ENCODE results near the gene XRCC5.
"Not testable (repeated sequence)": the region's sequence is repeated elsewhere in the genome, so short reads cannot be mapped to it uniquely, and the experiment has no call there.

The XRCC5 gene

GRCh38 chr2:216206821-216207220, 97.7 kb downstream of the XRCC5 start:
- ATAC-seq, result no peak
- TF ChIP-seq PATZ1 (CRISPR knock-in tag; IDR thresholded peaks at IDR 0.05; ENCODE audit: borderline replicate concordance) (no peak), BACH2 (CRISPR knock-in tag; IDR thresholded peaks at IDR 0.05; ENCODE audit: borderline replicate concordance) (no peak), OSR1 (CRISPR knock-in tag; IDR thresholded peaks at IDR 0.05) (no peak), TCF4 (CRISPR knock-in tag; IDR thresholded peaks at IDR 0.05; ENCODE audit: borderline replicate concordance) (no peak), TOX (CRISPR knock-in tag; IDR thresholded peaks at IDR 0.05; ENCODE audit: borderline replicate concordance) (no peak), TSHZ2 (CRISPR knock-in tag; IDR thresholded peaks at IDR 0.05) (no peak), ZNF8 (CRISPR knock-in tag; IDR thresholded peaks at IDR 0.05) (no peak)
- TF ChIP-seq, protein P1, sequence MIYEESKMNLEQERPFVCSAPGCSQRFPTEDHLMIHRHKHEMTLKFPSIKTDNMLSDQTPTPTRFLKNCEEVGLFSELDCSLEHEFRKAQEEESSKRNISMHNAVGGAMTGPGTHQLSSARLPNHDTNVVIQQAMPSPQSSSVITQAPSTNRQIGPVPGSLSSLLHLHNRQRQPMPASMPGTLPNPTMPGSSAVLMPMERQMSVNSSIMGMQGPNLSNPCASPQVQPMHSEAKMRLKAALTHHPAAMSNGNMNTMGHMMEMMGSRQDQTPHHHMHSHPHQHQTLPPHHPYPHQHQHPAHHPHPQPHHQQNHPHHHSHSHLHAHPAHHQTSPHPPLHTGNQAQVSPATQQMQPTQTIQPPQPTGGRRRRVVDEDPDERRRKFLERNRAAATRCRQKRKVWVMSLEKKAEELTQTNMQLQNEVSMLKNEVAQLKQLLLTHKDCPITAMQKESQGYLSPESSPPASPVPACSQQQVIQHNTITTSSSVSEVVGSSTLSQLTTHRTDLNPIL (CRISPR knock-in tag; IDR thresholded peaks at IDR 0.05; ENCODE audit: low read depth), result no peak

DNA sequence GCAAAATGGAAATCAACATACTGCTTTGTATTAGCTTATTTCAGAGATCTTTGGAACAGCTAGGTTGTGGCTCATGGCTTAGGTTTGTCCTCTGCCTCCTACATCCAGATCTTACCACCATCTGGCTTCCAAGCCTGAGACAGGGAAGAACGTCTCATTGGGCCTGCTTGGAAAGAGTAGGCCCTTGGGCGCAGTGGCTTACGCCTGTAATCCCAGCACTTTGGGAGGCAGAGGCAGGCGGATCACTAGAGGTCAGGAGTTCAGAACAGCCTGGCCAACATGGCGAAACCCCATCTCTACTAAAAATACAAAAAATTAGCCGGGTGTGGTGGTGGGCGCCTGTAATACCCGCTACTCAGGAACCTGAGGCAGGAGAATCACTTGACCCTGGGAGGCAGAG, 99.5 kb downstream of the XRCC5 start:
- not testable (repeated sequence) for ATAC-seq

- ATAC-seq, result peak; percentile 44
- TF ChIP-seq ZNF70 (CRISPR knock-in tag; IDR thresholded peaks at IDR 0.05), result no peak
- TF ChIP-seq BACH2 (CRISPR knock-in tag; IDR thresholded peaks at IDR 0.05; ENCODE audit: borderline replicate concordance), result no peak
- no peak for TF ChIP-seq CSDC2 (CRISPR knock-in tag; IDR thresholded peaks at IDR 0.05)
- no peak for TF ChIP-seq POU6F1 (CRISPR knock-in tag; IDR thresholded peaks at IDR 0.05; ENCODE audit: borderline replicate concordance, low read depth)
- TF ChIP-seq TCF4 (CRISPR knock-in tag; IDR thresholded peaks at IDR 0.05; ENCODE audit: borderline replicate concordance), result no peak
- TF ChIP-seq GLIS3 (CRISPR knock-in tag; IDR thresholded peaks at IDR 0.05), result no peak
Measured at GRCh38 chr2:216210701-216211540, 101.8 kb downstream of the XRCC5 start.

GRCh38 chr2:216211614-216212145, 102.5 kb downstream of the XRCC5 start:
- TF ChIP-seq ZC3H10 (CRISPR knock-in tag; IDR thresholded peaks at IDR 0.05), result no peak
- TF ChIP-seq TCF4 (CRISPR knock-in tag; IDR thresholded peaks at IDR 0.05; ENCODE audit: borderline replicate concordance), result no peak
- TF ChIP-seq TOX (CRISPR knock-in tag; IDR thresholded peaks at IDR 0.05; ENCODE audit: borderline replicate concordance), result no peak
- no peak for TF ChIP-seq ISL1 (CRISPR knock-in tag; IDR thresholded peaks at IDR 0.05)
- TF ChIP-seq RARB (CRISPR knock-in tag; IDR thresholded peaks at IDR 0.05), result no peak
- no peak for TF ChIP-seq ZNF565 (CRISPR knock-in tag; conservative IDR thresholded peaks at IDR 0.05; ENCODE audit: low read depth)
- TF ChIP-seq, protein P2, sequence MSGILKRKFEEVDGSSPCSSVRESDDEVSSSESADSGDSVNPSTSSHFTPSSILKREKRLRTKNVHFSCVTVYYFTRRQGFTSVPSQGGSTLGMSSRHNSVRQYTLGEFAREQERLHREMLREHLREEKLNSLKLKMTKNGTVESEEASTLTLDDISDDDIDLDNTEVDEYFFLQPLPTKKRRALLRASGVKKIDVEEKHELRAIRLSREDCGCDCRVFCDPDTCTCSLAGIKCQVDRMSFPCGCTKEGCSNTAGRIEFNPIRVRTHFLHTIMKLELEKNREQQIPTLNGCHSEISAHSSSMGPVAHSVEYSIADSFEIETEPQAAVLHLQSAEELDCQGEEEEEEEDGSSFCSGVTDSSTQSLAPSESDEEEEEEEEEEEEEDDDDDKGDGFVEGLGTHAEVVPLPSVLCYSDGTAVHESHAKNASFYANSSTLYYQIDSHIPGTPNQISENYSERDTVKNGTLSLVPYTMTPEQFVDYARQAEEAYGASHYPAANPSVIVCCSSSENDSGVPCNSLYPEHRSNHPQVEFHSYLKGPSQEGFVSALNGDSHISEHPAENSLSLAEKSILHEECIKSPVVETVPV (CRISPR knock-in tag; IDR thresholded peaks at IDR 0.05), result no peak
- TF ChIP-seq BACH2 (CRISPR knock-in tag; IDR thresholded peaks at IDR 0.05; ENCODE audit: borderline replicate concordance), result no peak
- no peak for TF ChIP-seq PATZ1 (CRISPR knock-in tag; IDR thresholded peaks at IDR 0.05; ENCODE audit: borderline replicate concordance)
- TF ChIP-seq TSHZ2 (CRISPR knock-in tag; IDR thresholded peaks at IDR 0.05), result no peak
- ATAC-seq, result no peak
